ENCODE data around the gene PSEN1.
"Not testable (repeated sequence)": the region's sequence is repeated elsewhere in the genome, so short reads cannot be mapped to it uniquely, and the experiment has no call there.

PSEN1 gene

GRCh38 chr14:73170686-73171085 lies 34.4 kb downstream of the PSEN1 start:
- CTCF ChIA-PET: interaction anchor here (1.3 kb wide), 1 partner anchor 463 kb away, joined by 3 read pairs; no protein-coding TSS in a partner anchor
- Histone ChIP-seq H3K36me3 (ENCODE audit: control insufficient read depth in 4 of 4, insufficient read depth in 4 of 4, low read length in 3 of 4) (peaks cover 30 to 71% (median 58%) of the 10 kb centered on the region in 4 experiments), H3K27ac (ENCODE audit: insufficient read depth in 1 of 2, low read depth in 1 of 2, low read length in 2 of 2, poor library complexity in 1 of 2, severe bottlenecking in 2 of 2) (no peak overlapping the region), H3K9me3 (ENCODE audit: control extremely low read depth in 1 of 5, control insufficient read depth in 4 of 5, insufficient read depth in 2 of 5, low read depth in 1 of 5, low read length in 4 of 5) (no peaks in the 10 kb centered on the region), H3K27me3 (replicated peaks in 2 of 5; ENCODE audit: control insufficient read depth in 4 of 5, insufficient read depth in 5 of 5, low read length in 4 of 5) (no peaks in the 10 kb centered on the region), H3K4me3 (ENCODE audit: control insufficient read depth in 1 of 7, extremely low read depth in 1 of 7, insufficient read depth in 4 of 7, low read depth in 2 of 7, low read length in 6 of 7) (no peak overlapping the region), H3K4me1 (ENCODE audit: control extremely low read depth in 1 of 4, control insufficient read depth in 4 of 4, insufficient read depth in 4 of 4, low read length in 3 of 4) (no peaks in the 10 kb centered on the region)
- POLR2A ChIA-PET: no interaction called here
- WGBS (ENCODE audit: insufficient coverage): 98% methylated on average over 10 of the region's 11 CpGs
- no peak for DNase-seq

- no peak overlapping the region for H3K27ac ChIP-seq (ENCODE audit: insufficient read depth in 1 of 2, low read depth in 1 of 2, low read length in 2 of 2, poor library complexity in 1 of 2, severe bottlenecking in 2 of 2)
- no CpG with 5 or more reads among the region's 3 CpGs for WGBS (ENCODE audit: insufficient coverage)
- H3K36me3 ChIP-seq (ENCODE audit: control insufficient read depth in 4 of 4, insufficient read depth in 4 of 4, low read length in 3 of 4): peaks cover 37 to 80% (median 53%) of the 10 kb centered on the region in 4 experiments
- H3K27me3 ChIP-seq (replicated peaks in 2 of 5; ENCODE audit: control insufficient read depth in 4 of 5, insufficient read depth in 5 of 5, low read length in 4 of 5): no peaks in the 10 kb centered on the region
- H3K4me3 ChIP-seq (ENCODE audit: control insufficient read depth in 1 of 7, extremely low read depth in 1 of 7, insufficient read depth in 4 of 7, low read depth in 2 of 7, low read length in 6 of 7): no peak overlapping the region
- POLR2A ChIA-PET: interaction anchor here (0.5 kb wide), 1 partner anchor 466 kb away, joined by 6 read pairs; no protein-coding TSS in a partner anchor
- peaks cover 0 to 3% (median 0%) of the 10 kb centered on the region in 4 experiments for H3K4me1 ChIP-seq (ENCODE audit: control extremely low read depth in 1 of 4, control insufficient read depth in 4 of 4, insufficient read depth in 4 of 4, low read length in 3 of 4)
- no peak for DNase-seq
- no peaks in the 10 kb centered on the region for H3K9me3 ChIP-seq (ENCODE audit: control extremely low read depth in 1 of 5, control insufficient read depth in 4 of 5, insufficient read depth in 2 of 5, low read depth in 1 of 5, low read length in 4 of 5)
- CTCF ChIA-PET: interaction anchor here (0.8 to 1.8 kb wide), 11 partner anchors 10 to 327 kb away, joined by 3 to 8 read pairs (median 4); partner anchors contain the start of gene RIOX1
Observed at GRCh38 chr14:73172500-73172899, 36.2 kb downstream of the PSEN1 start.

- peaks cover 37 to 86% (median 50%) of the 10 kb centered on the region in 4 experiments for H3K36me3 ChIP-seq (ENCODE audit: control insufficient read depth in 4 of 4, insufficient read depth in 4 of 4, low read length in 3 of 4)
- ChIA-PET POLR2A (no interaction called here), CTCF (interaction anchor here (0.8 to 1.8 kb wide), 12 partner anchors 10 to 326 kb away, joined by 3 to 8 read pairs (median 4); partner anchors contain the start of gene RIOX1)
- H3K27me3 ChIP-seq (replicated peaks in 2 of 5; ENCODE audit: control insufficient read depth in 4 of 5, insufficient read depth in 5 of 5, low read length in 4 of 5): no peaks in the 10 kb centered on the region
- peak; percentile 65 to 81 (median 77) for DNase-seq
- H3K27ac ChIP-seq (ENCODE audit: insufficient read depth in 1 of 2, low read depth in 1 of 2, low read length in 2 of 2, poor library complexity in 1 of 2, severe bottlenecking in 2 of 2): no peak overlapping the region
- peaks cover 0 to 3% (median 0%) of the 10 kb centered on the region in 4 experiments for H3K4me1 ChIP-seq (ENCODE audit: control extremely low read depth in 1 of 4, control insufficient read depth in 4 of 4, insufficient read depth in 4 of 4, low read length in 3 of 4)
- H3K4me3 ChIP-seq (ENCODE audit: control insufficient read depth in 1 of 7, extremely low read depth in 1 of 7, insufficient read depth in 4 of 7, low read depth in 2 of 7, low read length in 6 of 7): no peak overlapping the region
- H3K9me3 ChIP-seq (ENCODE audit: control extremely low read depth in 1 of 5, control insufficient read depth in 4 of 5, insufficient read depth in 2 of 5, low read depth in 1 of 5, low read length in 4 of 5): no peaks in the 10 kb centered on the region
- WGBS (ENCODE audit: insufficient coverage): 100% methylated on average over 1 of the region's 3 CpGs
Observed at GRCh38 chr14:73173092-73173735, 36.9 kb downstream of the PSEN1 start.

DNA sequence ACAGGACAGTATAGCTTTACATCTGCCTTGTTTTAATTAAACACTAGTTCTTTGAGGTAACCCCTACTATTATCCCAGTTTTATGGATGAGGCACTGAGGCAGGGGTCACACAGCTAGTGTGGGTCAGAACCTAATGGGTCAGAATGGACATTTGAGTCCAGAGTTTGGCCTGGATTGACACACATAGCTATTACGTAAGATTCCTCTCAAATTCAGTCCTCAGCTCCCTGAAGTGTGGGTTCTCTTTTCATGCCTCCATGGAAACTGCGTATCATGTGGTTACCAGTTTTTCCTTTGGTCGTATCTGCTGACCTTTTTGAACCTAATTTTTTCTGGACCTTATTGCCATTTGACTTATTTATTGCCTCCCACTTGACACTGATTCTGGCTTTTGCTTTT lies 40.4 kb downstream of the PSEN1 start:
- no peak overlapping the region for H3K4me3 ChIP-seq (ENCODE audit: control insufficient read depth in 1 of 7, extremely low read depth in 1 of 7, insufficient read depth in 4 of 7, low read depth in 2 of 7, low read length in 6 of 7)
- no peaks in the 10 kb centered on the region for H3K27me3 ChIP-seq (replicated peaks in 2 of 5; ENCODE audit: control insufficient read depth in 4 of 5, insufficient read depth in 5 of 5, low read length in 4 of 5)
- H3K27ac ChIP-seq (ENCODE audit: insufficient read depth in 1 of 2, low read depth in 1 of 2, low read length in 2 of 2, poor library complexity in 1 of 2, severe bottlenecking in 2 of 2): no peak overlapping the region
- CTCF ChIA-PET: no interaction called here
- WGBS (ENCODE audit: insufficient coverage): 85% methylated on average over 3 of the region's 3 CpGs
- H3K9me3 ChIP-seq (ENCODE audit: control extremely low read depth in 1 of 5, control insufficient read depth in 4 of 5, insufficient read depth in 2 of 5, low read depth in 1 of 5, low read length in 4 of 5): no peaks in the 10 kb centered on the region
- peaks cover 0 to 16% (median 13%) of the 10 kb centered on the region in 4 experiments for H3K4me1 ChIP-seq (ENCODE audit: control extremely low read depth in 1 of 4, control insufficient read depth in 4 of 4, insufficient read depth in 4 of 4, low read length in 3 of 4)
- POLR2A ChIA-PET: no interaction called here
- H3K36me3 ChIP-seq (ENCODE audit: control insufficient read depth in 4 of 4, insufficient read depth in 4 of 4, low read length in 3 of 4): peaks cover 25 to 65% (median 37%) of the 10 kb centered on the region in 4 experiments
- no peak for DNase-seq

- ChIA-PET POLR2A (no interaction called here), CTCF (no interaction called here)
- Histone ChIP-seq H3K4me3 (ENCODE audit: control insufficient read depth in 1 of 7, extremely low read depth in 1 of 7, insufficient read depth in 4 of 7, low read depth in 2 of 7, low read length in 6 of 7) (no peak overlapping the region), H3K27ac (ENCODE audit: insufficient read depth in 1 of 2, low read depth in 1 of 2, low read length in 2 of 2, poor library complexity in 1 of 2, severe bottlenecking in 2 of 2) (peak overlapping the region; percentile 21 to 73), H3K9me3 (ENCODE audit: control extremely low read depth in 1 of 5, control insufficient read depth in 4 of 5, insufficient read depth in 2 of 5, low read depth in 1 of 5, low read length in 4 of 5) (no peaks in the 10 kb centered on the region), H3K27me3 (replicated peaks in 2 of 5; ENCODE audit: control insufficient read depth in 4 of 5, insufficient read depth in 5 of 5, low read length in 4 of 5) (no peaks in the 10 kb centered on the region), H3K4me1 (ENCODE audit: control extremely low read depth in 1 of 4, control insufficient read depth in 4 of 4, insufficient read depth in 4 of 4, low read length in 3 of 4) (peaks cover 0 to 16% (median 13%) of the 10 kb centered on the region in 4 experiments), H3K36me3 (ENCODE audit: control insufficient read depth in 4 of 4, insufficient read depth in 4 of 4, low read length in 3 of 4) (peaks cover 13 to 36% (median 18%) of the 10 kb centered on the region in 4 experiments)
- peak; percentile 21 to 61 (median 53) for DNase-seq
Observed at GRCh38 chr14:73180385-73180805, 44.1 kb downstream of the PSEN1 start.

DNA sequence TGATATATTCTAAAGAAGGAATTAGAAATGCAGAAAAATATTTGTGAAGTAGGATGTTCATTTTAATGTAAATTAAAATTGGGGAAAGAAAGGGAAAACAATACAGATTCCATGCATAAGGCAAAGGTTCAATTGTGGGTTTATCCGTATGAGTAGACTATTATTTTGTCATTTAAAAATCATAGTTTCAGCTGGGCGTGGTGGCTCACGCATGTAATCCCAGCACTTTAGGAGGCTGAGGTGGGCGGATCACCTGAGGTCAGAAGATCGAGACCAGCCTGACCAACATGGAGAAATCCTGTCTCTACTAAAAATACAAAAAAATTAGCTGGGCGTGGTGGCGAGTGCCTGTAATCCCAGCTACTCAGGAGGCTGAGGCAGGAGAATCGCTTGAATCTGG lies 44.7 kb downstream of the PSEN1 start:
- CTCF ChIA-PET; H3K27me3 ChIP-seq (replicated peaks in 2 of 5; ENCODE audit: control insufficient read depth in 4 of 5, insufficient read depth in 5 of 5, low read length in 4 of 5); H3K4me3 ChIP-seq (ENCODE audit: control insufficient read depth in 1 of 7, extremely low read depth in 1 of 7, insufficient read depth in 4 of 7, low read depth in 2 of 7, low read length in 6 of 7): not testable (repeated sequence)

GRCh38 chr14:73188501-73188911 lies 52.2 kb downstream of the PSEN1 start:
- 100% methylated on average over 1 of the region's 3 CpGs for WGBS (ENCODE audit: insufficient coverage)
- Histone ChIP-seq H3K9me3 (ENCODE audit: control extremely low read depth in 1 of 5, control insufficient read depth in 4 of 5, insufficient read depth in 2 of 5, low read depth in 1 of 5, low read length in 4 of 5) (no peaks in the 10 kb centered on the region), H3K36me3 (ENCODE audit: control insufficient read depth in 4 of 4, insufficient read depth in 4 of 4, low read length in 3 of 4) (peaks cover 7 to 57% (median 25%) of the 10 kb centered on the region in 4 experiments), H3K4me3 (ENCODE audit: control insufficient read depth in 1 of 7, extremely low read depth in 1 of 7, insufficient read depth in 4 of 7, low read depth in 2 of 7, low read length in 6 of 7) (no peak overlapping the region), H3K27ac (ENCODE audit: insufficient read depth in 1 of 2, low read depth in 1 of 2, low read length in 2 of 2, poor library complexity in 1 of 2, severe bottlenecking in 2 of 2) (no peak overlapping the region), H3K4me1 (ENCODE audit: control extremely low read depth in 1 of 4, control insufficient read depth in 4 of 4, insufficient read depth in 4 of 4, low read length in 3 of 4) (no peaks in the 10 kb centered on the region), H3K27me3 (replicated peaks in 2 of 5; ENCODE audit: control insufficient read depth in 4 of 5, insufficient read depth in 5 of 5, low read length in 4 of 5) (no peaks in the 10 kb centered on the region)
- ChIA-PET CTCF (no interaction called here), POLR2A (no interaction called here)
- DNase-seq: no peak

More for the DNA sequence above, 44.7 kb downstream of the PSEN1 start:
- POLR2A ChIA-PET; DNase-seq; H3K9me3 ChIP-seq (ENCODE audit: control extremely low read depth in 1 of 5, control insufficient read depth in 4 of 5, insufficient read depth in 2 of 5, low read depth in 1 of 5, low read length in 4 of 5); H3K27ac ChIP-seq (ENCODE audit: insufficient read depth in 1 of 2, low read depth in 1 of 2, low read length in 2 of 2, poor library complexity in 1 of 2, severe bottlenecking in 2 of 2): not testable (repeated sequence)
- WGBS (ENCODE audit: insufficient coverage): 100% methylated on average over 7 of the region's 8 CpGs
- peaks cover 0 to 16% (median 13%) of the 10 kb centered on the region in 4 experiments for H3K4me1 ChIP-seq (ENCODE audit: control extremely low read depth in 1 of 4, control insufficient read depth in 4 of 4, insufficient read depth in 4 of 4, low read length in 3 of 4)
- H3K36me3 ChIP-seq (ENCODE audit: control insufficient read depth in 4 of 4, insufficient read depth in 4 of 4, low read length in 3 of 4): peaks cover 13 to 33% (median 18%) of the 10 kb centered on the region in 4 experiments

All from common myeloid progenitor, CD34-positive (primary cell).